Measurements from ENCODE around the gene EEF1AKMT1.

The EEF1AKMT1 gene

GRCh38 chr13:20713751-20714150 is 60.0 kb downstream of the EEF1AKMT1 start:
- no peak for DNase-seq (ENCODE audit: extremely low read depth, low read depth)
- TF ChIP-seq CTCF (IDR thresholded peaks at IDR 0.05; ENCODE audit: low read depth, low read length) = no peak

GRCh38 chr13:20713014-20713376 is 60.8 kb downstream of the EEF1AKMT1 start:
- no peak for DNase-seq (ENCODE audit: extremely low read depth, low read depth)

GRCh38 chr13:20711301-20712044 is 62.3 kb downstream of the EEF1AKMT1 start:
- no peak for DNase-seq (ENCODE audit: extremely low read depth, low read depth)
- TF ChIP-seq CTCF (IDR thresholded peaks at IDR 0.05; ENCODE audit: low read depth, low read length) = no peak

More at GRCh38 chr13:20713014-20713376, 60.8 kb downstream of the EEF1AKMT1 start:
- TF ChIP-seq CTCF (IDR thresholded peaks at IDR 0.05; ENCODE audit: low read depth, low read length) = no peak

- no peak for DNase-seq (ENCODE audit: extremely low read depth, low read depth)
- no peak for TF ChIP-seq CTCF (IDR thresholded peaks at IDR 0.05; ENCODE audit: low read depth, low read length)
Observed at GRCh38 chr13:20709782-20710181, 64.0 kb downstream of the EEF1AKMT1 start.

- DNase-seq (ENCODE audit: extremely low read depth, low read depth) = no peak
- TF ChIP-seq CTCF (IDR thresholded peaks at IDR 0.05; ENCODE audit: low read depth, low read length) = no peak
Observed at GRCh38 chr13:20709369-20709768, 64.4 kb downstream of the EEF1AKMT1 start.

GRCh38 chr13:20708216-20708615 is 65.5 kb downstream of the EEF1AKMT1 start:
- no peak for DNase-seq (ENCODE audit: extremely low read depth, low read depth)
- no peak for TF ChIP-seq CTCF (IDR thresholded peaks at IDR 0.05; ENCODE audit: low read depth, low read length)

GRCh38 chr13:20706661-20707060 is 67.1 kb downstream of the EEF1AKMT1 start:
- TF ChIP-seq CTCF (IDR thresholded peaks at IDR 0.05; ENCODE audit: low read depth, low read length) = no peak
- DNase-seq (ENCODE audit: extremely low read depth, low read depth) = no peak

Measured in AG09319 (cell line).